NB4 (cell line): Measurements from ENCODE around the gene ANP32A.

ENCODE experiments used
- MYC ChIP-seq: IDR thresholded peaks from 2 replicates; pipeline ENCODE4 v1.6.1; 2011; ENCODE audit warnings: low read depth, low read length
- POLR2A ChIP-seq: IDR thresholded peaks from 2 replicates; pipeline ENCODE4 v1.6.1; 2011; ENCODE audit warnings: mild to moderate bottlenecking; ENCODE audit not compliant: insufficient read length; ENCODE audit errors: extremely low read depth
- TF ChIP-seq, protein P1 (sequence below): IDR thresholded peaks from one replicate; pipeline ENCODE4 v1.5.1; 2012; ENCODE audit warnings: low read depth, low read length
- TF ChIP-seq, protein P2 (sequence below): IDR thresholded peaks from 2 replicates; pipeline ENCODE4 v1.6.1; 2011; ENCODE audit warnings: low read depth, low read length

DNA sequence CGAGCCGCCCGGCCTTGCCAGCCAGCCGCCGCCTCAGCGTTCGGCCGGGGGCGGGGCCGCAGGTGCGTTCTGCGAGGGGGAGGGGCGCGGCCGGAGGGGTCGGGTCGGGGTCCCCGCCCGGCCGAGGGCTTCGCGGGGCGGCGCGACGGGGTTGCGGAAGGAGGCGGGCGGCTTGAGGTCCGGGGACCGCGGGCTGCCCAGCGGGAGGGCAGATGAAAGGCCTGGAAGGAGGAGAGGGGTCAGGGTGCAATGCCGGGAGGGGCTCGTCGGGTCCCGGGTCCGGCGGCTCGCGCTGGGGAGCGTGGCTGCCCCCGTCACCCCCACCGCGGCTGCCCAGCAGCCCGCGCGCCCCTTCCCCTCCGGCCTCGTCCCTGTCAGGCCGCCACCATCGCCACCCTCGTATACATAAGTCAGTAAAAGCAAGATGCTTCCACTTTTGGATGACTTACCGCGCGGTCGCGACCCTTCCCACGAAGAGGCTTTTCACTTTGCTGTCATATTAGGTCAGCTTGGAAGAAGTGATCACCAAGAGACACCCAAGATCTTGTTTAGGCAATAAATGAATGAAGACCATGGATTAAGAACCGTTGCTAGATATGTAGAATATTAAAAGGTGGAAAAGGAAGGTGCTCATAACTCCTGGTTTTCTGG is 620 bp upstream of the ANP32A start:
- TF ChIP-seq POLR2A (no peak), MYC (no peak; the same call in 1 of the 2 replicates)
- TF ChIP-seq, protein P1, sequence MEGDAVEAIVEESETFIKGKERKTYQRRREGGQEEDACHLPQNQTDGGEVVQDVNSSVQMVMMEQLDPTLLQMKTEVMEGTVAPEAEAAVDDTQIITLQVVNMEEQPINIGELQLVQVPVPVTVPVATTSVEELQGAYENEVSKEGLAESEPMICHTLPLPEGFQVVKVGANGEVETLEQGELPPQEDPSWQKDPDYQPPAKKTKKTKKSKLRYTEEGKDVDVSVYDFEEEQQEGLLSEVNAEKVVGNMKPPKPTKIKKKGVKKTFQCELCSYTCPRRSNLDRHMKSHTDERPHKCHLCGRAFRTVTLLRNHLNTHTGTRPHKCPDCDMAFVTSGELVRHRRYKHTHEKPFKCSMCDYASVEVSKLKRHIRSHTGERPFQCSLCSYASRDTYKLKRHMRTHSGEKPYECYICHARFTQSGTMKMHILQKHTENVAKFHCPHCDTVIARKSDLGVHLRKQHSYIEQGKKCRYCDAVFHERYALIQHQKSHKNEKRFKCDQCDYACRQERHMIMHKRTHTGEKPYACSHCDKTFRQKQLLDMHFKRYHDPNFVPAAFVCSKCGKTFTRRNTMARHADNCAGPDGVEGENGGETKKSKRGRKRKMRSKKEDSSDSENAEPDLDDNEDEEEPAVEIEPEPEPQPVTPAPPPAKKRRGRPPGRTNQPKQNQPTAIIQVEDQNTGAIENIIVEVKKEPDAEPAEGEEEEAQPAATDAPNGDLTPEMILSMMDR: no peak
- TF ChIP-seq, protein P2, sequence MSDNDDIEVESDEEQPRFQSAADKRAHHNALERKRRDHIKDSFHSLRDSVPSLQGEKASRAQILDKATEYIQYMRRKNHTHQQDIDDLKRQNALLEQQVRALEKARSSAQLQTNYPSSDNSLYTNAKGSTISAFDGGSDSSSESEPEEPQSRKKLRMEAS: peak; percentile 27; the same call in 1 of the 2 replicates
